Measurements from ENCODE around the gene UBE2S.
A peak's percentile ranks its signal among the peaks of the same experiment; 100 is the strongest.
"Not testable (repeated sequence)": the region's sequence is repeated elsewhere in the genome, so short reads cannot be mapped to it uniquely, and the experiment has no call there.

The UBE2S gene

GRCh38 chr19:55440411-55441105, 33.0 kb upstream of the UBE2S start:
- DNase-seq (ENCODE audit: extremely low read depth in 1 of 2, low read depth in 1 of 2), result no peak

DNA sequence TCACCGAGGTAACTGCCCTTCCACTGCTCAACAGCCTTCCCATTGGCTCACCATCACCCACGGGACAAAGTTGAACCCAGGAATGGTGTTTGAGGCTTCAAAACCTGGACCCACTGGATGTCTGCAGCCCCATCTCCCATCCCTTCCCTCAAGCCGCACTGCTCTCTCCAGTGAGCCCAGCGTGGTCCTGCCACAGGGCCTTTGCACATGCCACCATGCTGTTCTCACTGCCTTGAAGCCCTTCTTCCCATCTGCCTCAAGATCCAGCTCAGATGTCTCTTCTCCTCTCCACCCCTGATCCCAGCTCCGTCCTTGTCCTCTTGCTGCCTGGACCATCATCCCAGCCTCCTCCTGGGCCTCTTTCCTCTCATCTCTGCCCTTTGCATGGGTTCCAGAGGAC, 31.5 kb upstream of the UBE2S start:
- no peak for DNase-seq (ENCODE audit: extremely low read depth in 1 of 2, low read depth in 1 of 2)

DNA sequence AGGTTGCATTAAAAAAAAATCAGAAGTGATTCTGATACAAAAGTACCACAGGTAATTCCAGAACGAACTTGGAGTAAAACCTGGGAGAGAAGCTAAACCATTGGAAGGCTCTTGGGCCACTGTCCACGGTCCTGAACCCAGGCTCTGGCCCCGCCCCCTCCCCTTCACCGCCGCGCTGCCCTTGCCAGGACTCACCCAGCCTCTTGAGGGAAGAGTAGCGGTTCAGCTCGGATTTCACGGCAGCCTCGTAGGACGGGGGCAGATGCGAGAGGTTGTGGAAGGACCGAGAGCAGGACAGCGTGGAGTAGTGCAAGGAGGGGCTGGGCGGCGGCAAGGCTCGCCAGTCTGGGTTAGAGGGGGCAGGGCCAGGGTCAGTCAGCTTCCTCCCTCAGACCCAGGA, 29.8 kb upstream of the UBE2S start:
- DNase-seq (ENCODE audit: extremely low read depth in 1 of 2, low read depth in 1 of 2), result no peak

DNA sequence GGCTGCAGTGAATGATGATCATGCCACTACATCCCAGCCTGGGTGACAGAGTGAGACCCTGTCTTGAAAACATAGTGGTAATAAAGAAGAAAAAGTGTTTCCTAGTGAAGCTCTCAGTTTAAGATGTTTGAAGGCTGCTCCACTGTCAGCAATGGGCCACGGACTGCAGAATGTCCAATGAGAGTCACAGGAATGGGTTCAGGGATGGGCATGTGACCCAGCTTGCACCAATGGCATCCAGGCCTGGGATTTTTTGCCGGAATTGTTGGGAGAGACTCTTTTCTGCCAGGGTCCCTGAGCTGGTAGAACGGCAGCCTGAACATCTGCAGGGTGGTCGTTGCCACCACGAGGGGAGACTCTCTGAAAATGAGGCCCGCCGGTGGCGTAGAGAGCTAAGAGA, 29.3 kb upstream of the UBE2S start:
- DNase-seq (ENCODE audit: extremely low read depth in 1 of 2, low read depth in 1 of 2), result no peak

DNA sequence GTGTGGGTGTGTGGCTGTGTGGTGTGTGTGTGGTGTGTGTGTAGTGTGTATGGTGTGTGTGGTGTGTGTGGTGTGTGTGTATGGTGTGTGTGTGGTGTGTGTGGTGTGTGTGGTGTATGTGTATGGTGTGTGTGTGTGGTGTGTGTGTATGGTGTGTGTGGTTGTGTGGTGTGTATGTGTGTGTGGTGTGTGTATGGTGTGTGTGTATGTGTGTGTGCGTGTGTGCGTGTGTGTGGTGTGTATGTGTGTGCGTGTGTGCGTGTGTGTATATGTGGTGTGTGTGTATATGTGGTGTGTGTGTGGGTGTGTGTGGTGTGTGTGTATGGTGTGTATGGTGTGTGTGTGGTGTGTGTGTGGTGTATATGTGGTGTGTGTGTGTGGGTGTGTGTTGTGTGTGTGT, 27.4 kb upstream of the UBE2S start:
- DNase-seq (ENCODE audit: extremely low read depth in 1 of 2, low read depth in 1 of 2), result no peak

GRCh38 chr19:55434356-55434919, 26.9 kb upstream of the UBE2S start:
- no peak for DNase-seq (ENCODE audit: extremely low read depth in 1 of 2, low read depth in 1 of 2)

GRCh38 chr19:55433292-55433691, 25.7 kb upstream of the UBE2S start:
- DNase-seq (ENCODE audit: extremely low read depth in 1 of 2, low read depth in 1 of 2), result no peak

- no peak for DNase-seq (ENCODE audit: extremely low read depth in 1 of 2, low read depth in 1 of 2)
Observed at GRCh38 chr19:55432241-55432959, 24.8 kb upstream of the UBE2S start.

DNA sequence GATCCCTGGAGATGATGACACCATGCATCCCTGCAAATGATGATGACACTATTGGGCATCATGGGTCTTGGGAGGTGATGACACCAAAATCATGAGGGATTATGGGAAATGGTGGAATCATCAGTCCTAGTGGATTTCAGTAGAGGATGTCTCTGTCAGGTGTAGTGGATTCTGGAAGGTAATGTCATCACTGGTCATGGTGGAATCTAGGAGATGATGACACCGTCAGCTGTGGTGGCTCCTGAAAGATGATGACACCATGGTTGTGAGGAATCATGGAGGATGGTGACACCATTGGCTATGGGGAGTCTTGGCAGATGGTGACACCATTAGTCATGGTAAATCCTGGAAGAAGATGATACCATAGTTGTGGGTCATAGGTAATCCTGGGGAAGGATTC, 23.6 kb upstream of the UBE2S start:
- no peak for DNase-seq (ENCODE audit: extremely low read depth in 1 of 2, low read depth in 1 of 2)

GRCh38 chr19:55426042-55426441, 18.5 kb upstream of the UBE2S start:
- DNase-seq (ENCODE audit: extremely low read depth in 1 of 2, low read depth in 1 of 2), result no peak

DNA sequence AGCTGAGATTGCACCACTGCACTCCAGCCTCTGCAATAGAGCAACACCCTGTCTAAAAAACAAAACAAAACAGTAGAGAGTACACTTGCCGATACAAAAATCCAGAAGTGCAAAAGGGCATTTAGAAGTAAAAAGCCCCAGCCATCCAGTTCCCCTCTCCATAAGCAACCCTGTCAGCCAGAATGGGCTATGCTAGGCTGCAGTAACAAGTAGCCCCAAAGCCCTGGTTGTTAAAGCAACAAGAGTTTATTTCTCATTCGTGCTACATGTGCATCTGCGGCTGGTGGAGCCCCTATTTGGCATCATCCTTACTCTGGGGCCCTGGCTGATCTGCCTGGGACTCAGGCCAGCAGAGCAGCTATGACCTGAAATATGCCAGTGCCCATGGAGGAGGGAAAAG, 16.9 kb upstream of the UBE2S start:
- no peak for DNase-seq (ENCODE audit: extremely low read depth in 1 of 2, low read depth in 1 of 2)

GRCh38 chr19:55423225-55424005, 15.8 kb upstream of the UBE2S start:
- no peak for DNase-seq (ENCODE audit: extremely low read depth in 1 of 2, low read depth in 1 of 2)

- DNase-seq (ENCODE audit: extremely low read depth in 1 of 2, low read depth in 1 of 2), result not testable (repeated sequence)
Observed at GRCh38 chr19:55421281-55421680, 13.7 kb upstream of the UBE2S start.

DNA sequence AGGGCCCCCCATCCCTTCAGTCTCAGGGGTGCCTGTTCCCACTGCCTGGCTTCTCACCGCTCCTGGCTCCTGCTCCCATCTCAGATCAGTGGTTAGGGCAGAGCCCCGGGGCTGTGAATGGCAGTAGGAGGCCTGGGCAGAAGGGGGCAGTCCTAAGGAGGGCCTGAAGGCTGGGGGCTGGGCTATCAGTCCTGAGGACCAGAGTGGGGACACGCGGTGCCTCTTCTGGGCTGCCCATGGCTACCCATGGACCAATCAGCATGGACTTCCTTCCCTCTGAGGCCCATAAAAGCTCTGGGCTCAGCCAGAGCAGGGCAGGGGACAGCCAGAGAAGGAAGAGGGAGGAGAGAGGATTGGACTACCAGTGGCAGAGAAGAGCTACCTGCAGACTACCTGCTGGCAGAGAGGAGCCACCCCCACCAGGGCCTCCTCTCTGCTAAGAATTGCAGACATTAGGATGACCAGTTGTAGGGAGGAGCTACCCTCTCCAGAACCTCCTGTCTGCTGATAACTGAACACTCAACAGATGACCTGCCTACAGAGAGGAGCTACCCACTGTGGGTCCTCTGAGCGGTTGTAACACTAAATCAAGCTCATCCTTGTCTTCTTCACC, 12.1 kb upstream of the UBE2S start:
- DNase-seq (ENCODE audit: extremely low read depth in 1 of 2, low read depth in 1 of 2), result no peak

- no peak for DNase-seq (ENCODE audit: extremely low read depth in 1 of 2, low read depth in 1 of 2)
Observed at GRCh38 chr19:55419103-55419502, 11.5 kb upstream of the UBE2S start.

DNA sequence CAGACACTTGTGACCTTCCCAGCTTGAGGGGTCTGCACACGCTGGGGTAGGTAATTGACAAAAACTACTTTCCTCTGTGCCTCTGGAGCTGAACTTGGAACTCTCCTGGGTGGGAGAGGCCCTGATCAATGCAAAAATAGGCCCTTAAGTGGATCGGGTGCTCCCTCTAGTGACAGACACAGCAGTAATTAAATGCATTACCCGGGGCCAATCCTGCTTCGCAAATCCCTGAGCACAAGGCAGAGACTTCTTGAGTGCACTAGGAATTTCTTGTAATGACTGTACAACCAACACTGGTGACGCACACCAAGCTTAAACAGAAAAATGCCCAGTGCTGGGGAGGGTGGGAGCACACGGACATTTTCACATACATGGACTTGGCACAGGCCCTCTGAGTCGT, 10.6 kb upstream of the UBE2S start:
- no peak for DNase-seq (ENCODE audit: extremely low read depth in 1 of 2, low read depth in 1 of 2)

GRCh38 chr19:55410168-55410567, 2.6 kb upstream of the UBE2S start:
- DNase-seq (ENCODE audit: extremely low read depth in 1 of 2, low read depth in 1 of 2), result no peak

GRCh38 chr19:55409179-55409578, 1.6 kb upstream of the UBE2S start:
- not testable (repeated sequence) for DNase-seq (ENCODE audit: extremely low read depth in 1 of 2, low read depth in 1 of 2)

- DNase-seq (ENCODE audit: extremely low read depth in 1 of 2, low read depth in 1 of 2), result no peak
Observed at GRCh38 chr19:55408533-55408872, 915 bp upstream of the UBE2S start.

DNA sequence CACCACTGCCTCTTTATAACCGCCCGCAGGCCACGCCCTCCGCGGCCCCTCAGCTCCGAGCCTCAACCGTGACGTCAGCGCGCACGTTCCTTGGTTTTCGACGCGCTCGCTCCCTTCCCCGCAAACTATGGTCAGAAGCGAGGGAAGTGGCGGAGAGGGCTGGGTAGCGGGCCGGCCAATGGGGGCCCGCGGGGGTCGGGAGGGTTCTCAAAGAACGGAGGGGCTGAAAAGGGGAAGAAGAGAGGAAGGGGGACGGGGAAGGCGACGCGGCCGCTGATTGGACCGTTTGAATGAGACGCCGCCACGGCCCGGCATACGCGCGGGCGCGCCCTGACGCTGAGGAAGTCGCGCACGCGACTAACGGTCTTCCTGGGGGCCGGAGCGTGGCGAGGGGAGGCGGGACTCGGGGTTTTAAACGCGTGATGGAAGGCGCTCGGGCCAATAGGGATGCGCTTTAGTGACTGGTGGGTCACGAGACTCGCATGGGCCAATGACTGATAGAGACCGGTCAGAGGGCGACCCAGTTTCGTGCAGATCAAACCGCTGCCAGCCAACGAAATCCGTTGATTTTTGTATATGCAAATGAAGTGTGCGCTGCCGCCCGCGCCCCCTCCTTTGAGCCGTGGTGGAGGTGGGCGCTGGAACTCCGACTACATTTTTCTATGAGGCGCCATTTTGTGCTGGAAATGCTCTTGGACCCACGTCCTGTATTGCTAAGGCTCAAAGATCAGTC, 378 bp upstream of the UBE2S start:
- peak; percentile 92 to 93 for DNase-seq (ENCODE audit: extremely low read depth in 1 of 2, low read depth in 1 of 2)

All from activated CD8-positive, alpha-beta memory T cell treated with anti-CD3 and anti-CD28 coated beads for 1 hour (primary cell).